NB4 (cell line): ENCODE data around the gene GALR1.

ENCODE experiments used
- DNase-seq: peaks from one replicate; pipeline ENCODE4 v3.0.0; 2010; ENCODE audit warnings: low read depth
- H3K4me3 ChIP-seq: one replicate; pipeline ENCODE4 v1.5.1; 2011; ENCODE audit warnings: mild to moderate bottlenecking, low read depth, low read length, moderate library complexity
- MAX ChIP-seq: IDR thresholded peaks from 2 replicates; pipeline ENCODE4 v1.6.1; 2011; ENCODE audit warnings: low read depth, low read length
- MYC ChIP-seq: IDR thresholded peaks from 2 replicates; pipeline ENCODE4 v1.6.1; 2011; ENCODE audit warnings: low read depth, low read length
- POLR2A ChIP-seq: IDR thresholded peaks from 2 replicates; pipeline ENCODE4 v1.6.1; 2011; ENCODE audit warnings: mild to moderate bottlenecking; ENCODE audit not compliant: insufficient read length; ENCODE audit errors: extremely low read depth
- TF ChIP-seq, protein P1 (sequence below): IDR thresholded peaks from one replicate; pipeline ENCODE4 v1.5.1; 2012; ENCODE audit warnings: low read depth, low read length

Gene GALR1

DNA sequence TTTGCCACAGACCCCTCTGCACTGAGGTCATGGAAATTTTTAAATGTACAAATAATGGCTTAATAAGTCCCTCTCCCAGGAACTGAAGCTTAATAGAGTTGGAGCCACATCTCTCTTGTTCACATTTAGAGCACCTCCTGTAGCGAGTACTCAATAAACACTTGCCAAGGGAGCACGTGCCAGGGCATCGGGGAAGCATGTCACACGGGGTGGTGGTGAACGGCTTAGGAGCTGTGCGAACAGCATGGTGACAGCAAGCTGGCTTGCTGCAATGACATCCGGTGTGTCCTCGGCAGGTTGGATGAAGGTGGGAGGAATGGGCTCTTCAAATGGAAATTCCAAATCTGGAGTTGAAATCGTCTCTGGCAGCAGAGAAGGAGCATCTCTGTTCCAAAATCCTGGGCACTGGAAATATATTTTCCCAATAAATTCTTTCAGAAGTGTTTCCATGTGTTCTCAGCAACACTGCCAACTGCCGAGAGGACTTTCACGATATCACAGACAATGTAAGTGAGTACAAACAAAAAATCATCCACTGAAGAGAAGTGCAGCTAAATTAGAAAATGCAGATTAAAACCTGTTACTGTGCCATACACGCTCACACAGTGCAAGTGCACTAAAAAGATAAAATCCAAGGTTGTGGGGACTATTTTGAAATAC is 74.1 kb downstream of the GALR1 start:
- no peak overlapping the region for H3K4me3 ChIP-seq
- TF ChIP-seq MAX (no peak), POLR2A (no peak), MYC (no peak)
- TF ChIP-seq, protein P1, sequence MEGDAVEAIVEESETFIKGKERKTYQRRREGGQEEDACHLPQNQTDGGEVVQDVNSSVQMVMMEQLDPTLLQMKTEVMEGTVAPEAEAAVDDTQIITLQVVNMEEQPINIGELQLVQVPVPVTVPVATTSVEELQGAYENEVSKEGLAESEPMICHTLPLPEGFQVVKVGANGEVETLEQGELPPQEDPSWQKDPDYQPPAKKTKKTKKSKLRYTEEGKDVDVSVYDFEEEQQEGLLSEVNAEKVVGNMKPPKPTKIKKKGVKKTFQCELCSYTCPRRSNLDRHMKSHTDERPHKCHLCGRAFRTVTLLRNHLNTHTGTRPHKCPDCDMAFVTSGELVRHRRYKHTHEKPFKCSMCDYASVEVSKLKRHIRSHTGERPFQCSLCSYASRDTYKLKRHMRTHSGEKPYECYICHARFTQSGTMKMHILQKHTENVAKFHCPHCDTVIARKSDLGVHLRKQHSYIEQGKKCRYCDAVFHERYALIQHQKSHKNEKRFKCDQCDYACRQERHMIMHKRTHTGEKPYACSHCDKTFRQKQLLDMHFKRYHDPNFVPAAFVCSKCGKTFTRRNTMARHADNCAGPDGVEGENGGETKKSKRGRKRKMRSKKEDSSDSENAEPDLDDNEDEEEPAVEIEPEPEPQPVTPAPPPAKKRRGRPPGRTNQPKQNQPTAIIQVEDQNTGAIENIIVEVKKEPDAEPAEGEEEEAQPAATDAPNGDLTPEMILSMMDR, result no peak
- peak; percentile 8 for DNase-seq
